CD4-positive, alpha-beta T cell treated with Interferon alpha-2 for 1 hour (primary cell): Measurements from ENCODE around the gene GLI3.

Experiments used
- DNase-seq, 2 donors: peaks; one replicate each; pipeline ENCODE4 v3.0.0-alpha.2; 2020 to 2022

GLI3 gene

DNA sequence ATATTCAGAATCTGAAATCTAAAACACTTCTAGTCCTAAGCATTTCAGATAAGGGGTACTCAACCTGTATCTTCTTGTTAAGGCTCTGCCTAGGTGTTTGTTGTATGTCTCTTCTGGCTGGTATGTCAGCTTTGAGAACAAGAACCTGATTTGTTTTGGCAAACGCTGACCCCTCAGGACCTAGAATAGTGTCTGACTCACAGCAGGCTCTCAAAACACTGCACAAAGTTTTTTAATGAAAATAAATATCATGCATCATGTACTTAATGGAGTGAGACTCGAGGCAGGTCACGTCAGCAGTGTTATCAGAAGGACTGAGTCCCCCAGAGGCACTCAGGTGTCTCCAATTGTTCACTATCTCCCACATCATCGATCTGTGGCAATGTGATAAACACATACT is 99.1 kb downstream of the GLI3 start:
- no peak for DNase-seq

DNA sequence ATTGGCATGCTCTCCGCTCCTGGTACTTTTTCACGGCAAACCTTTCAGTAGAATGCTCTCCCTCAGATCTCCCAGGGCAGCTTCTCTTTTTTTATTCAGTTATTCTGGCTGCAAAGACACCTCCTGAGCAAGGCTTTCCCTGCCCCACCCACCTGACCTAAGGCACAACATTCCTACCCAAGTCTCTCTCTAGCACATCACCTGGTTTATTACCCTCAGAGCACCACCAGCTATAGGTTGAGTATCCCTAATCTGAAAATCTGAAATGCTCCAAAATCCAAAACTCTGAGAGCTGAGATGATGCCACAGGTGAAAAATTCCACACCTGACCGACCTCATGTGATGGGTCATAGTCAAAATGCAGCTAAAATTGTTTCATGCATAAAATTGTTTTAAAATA is 99.6 kb downstream of the GLI3 start:
- DNase-seq, result no peak

DNA sequence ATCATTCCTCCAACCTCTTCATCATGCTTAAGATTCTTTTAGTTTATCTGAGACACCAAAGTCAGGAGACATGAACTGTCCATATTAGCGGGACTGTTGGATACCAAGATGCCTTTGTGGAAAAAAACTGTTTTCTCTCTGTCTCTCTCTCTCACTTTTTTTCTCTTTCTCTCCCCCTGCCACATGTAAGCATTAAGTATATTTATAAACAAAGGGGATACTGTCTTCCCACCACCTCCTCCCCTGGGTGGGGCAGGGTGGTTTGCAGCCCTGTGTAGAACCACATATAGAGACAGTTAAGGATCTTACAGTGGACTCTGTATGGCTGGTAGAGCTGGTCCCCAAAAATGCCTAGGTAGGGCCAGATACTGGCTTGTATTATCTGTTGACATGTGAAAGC is 101.3 kb downstream of the GLI3 start:
- no peak for DNase-seq

DNA sequence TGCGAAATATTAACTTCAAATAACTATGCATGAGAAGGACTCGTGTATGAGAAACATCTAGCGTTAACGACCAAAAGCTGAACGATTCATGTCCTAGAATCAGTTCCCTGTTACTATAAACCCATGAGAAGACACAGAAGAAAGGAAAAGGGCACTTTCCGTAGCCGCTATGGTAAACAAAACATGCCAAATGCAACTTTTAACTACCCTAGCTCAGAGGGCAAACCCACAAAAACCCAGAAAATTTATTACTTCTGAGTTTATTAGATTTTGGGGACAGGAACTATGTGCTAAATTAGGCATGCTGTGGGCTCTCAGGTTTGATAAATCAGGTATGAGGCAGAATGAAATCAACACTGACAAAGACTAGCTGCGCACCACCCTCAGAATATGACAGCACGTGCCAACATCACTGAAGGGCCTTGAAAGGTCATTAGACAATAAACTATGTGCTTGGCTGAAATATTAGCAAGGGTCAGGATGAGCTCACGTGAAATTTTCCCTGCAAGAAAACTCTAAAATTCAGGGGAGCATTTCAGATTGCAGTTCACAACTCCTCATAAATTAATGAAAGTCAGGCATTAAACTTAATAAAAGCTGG is 102.6 kb downstream of the GLI3 start:
- no peak for DNase-seq

DNA sequence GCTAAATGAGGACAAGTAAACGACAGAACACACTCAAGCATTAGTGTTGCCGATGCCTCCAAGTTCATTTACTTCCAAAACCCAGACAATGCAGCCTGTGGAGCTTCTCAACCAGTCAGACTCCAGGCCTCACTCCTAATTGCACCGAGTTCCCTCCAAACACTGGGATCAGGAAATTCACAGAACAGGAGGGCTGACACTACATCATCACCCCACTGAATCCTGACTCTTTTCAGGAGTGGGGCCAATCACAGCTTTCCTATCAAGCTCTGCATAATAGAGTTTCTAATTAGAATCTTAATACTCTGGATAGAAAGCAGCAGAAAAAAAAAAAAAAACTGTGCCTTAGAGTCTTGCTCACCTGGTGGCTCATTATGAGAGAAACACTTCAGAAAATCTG is 103.7 kb downstream of the GLI3 start:
- DNase-seq, result no peak

DNA sequence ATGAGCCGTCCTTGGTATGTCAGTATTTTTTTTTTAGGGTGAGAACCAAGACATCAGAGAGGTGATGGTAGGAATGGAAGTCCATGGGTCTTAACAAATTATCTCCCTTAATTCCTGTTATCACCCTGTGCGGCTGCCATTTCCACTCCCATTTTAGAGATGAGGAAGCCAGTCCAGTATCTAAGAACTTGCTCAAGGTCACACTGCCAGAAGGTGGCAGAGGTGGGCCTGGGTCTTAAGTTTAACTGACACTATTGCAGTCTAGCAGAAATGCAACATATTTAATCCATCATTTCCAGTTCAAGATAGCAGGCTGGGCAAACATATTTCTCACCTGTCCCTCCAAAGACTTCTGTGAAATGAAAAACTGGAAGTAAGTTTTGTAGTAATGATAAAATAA is 108.3 kb downstream of the GLI3 start:
- no peak for DNase-seq

DNA sequence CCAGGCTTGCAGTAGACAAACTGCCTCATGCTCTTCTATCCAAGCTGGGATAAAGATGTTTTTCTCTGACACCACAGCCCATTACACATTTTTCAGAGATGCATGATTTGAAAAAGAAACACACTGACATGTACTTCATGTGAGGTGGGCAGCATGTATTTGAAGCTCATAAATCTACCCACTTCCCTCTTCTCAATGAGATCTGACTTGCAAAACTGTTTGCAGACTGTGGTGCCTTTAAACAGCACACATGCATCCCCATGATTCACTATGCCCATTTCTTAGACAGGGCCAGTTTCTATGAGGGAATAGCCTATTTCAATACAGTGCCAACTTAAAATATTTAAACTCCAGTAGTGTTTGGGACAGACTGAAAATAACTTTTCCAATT is 109.8 kb downstream of the GLI3 start:
- no peak for DNase-seq

DNA sequence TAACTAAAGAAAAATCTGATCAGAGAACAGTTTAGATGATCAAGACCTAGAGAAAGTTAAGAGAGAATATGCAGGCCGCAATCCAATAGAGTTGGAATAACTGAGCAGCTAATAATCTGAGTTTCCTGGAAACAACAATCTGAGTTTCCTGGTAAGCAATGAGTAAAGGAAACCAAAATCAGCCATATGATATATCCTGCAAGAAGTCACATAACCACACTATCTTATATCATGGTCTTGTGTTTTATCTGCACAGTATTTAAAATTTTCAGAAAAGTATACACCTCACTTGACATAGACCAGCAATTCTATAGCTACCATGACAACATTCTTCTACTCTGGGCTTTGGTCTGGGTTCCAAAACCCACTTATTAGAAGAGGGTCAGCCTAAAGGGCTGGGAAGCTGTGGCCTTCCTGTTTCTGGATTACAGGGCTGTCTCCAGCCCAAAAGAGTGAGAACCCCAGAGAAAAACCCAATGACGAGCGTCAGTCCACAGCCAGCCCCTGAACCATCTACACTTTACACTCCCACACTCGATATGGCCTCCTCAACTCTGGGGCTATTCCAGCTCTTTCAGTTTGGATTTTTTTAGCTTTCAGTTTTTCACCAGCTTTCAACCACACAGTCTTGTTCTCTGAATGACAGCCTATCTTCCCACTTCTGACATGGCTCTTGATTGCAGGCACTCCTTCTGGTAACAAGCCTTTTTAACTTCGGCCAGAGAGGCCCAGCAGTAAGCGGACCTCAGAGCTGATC is 110.4 kb downstream of the GLI3 start:
- DNase-seq, result no peak

DNA sequence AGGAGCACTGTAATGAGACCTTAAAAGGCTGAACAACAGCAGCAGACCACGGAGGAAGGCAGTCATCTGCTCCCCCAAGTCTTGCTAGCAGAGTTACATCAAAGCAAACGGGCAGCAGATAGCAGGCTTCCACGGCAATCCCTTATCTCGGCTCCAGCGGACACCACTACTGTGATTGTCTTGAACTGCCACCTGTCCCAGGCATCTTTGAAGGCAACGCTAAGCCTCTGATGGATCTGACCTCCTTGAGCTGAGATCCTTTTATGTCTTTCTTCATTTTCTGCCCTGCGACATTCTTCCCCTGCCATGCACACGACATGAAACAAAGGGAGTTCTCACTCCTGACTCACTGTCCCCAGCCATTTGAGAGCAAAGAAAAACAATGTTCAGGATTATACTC is 111.7 kb downstream of the GLI3 start:
- no peak for DNase-seq

DNA sequence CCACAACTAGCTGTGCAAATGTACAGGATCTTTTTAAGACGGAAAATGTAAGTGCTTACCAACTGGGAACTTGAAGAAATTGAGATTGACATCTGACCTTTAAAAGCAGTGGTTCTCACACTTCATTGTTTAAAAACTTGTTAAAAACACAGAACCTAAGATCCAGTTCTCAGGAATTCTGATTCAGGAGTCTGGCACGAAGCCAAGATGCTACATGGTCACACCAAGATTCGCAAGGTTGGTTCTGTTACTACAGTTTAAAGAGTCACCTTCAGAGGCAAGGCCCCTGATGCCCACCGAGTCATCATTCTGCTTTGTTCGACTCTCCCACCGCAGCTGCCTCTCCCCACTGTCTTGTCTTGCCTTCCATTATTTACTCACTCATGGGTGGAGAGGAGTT is 113.3 kb downstream of the GLI3 start:
- no peak for DNase-seq

DNA sequence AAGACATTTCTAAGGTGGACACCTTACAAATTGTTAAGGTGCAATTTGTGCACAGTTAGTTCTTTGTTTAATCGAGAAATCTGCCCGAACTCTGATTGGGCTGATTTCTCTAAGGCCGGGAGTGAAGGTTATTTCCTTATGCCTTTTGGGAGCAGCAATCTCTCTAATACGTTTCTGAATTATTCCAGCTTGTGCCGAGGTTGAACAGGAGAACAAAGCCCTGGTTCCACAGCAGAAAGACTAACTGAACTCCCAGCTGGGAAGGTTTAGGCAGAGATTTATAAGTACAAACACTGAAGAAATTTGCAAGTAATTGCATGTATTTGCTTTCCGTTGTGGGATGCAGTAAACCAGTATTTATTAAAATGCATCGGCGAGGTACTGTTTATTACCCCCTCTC is 116.8 kb downstream of the GLI3 start:
- DNase-seq, result no peak

DNA sequence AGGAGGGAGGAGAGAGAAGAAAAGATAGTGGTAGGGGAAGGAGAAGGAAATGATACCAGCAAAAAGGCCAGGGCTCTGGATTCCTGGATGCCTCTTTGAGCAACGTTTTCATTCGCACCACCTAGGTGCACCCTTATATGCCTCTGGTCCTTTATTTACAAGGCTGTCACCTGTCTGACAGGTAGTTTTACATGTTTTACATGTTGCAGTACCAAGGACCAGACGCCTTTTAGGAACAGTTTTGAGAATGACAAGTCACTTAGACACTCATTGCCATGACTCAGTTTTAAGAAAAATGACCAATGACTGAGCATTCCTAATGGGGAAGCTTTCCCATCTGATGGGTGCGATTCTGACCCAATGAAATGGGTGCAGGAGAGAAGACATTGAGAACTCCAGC is 119.8 kb downstream of the GLI3 start:
- DNase-seq, result no peak

DNA sequence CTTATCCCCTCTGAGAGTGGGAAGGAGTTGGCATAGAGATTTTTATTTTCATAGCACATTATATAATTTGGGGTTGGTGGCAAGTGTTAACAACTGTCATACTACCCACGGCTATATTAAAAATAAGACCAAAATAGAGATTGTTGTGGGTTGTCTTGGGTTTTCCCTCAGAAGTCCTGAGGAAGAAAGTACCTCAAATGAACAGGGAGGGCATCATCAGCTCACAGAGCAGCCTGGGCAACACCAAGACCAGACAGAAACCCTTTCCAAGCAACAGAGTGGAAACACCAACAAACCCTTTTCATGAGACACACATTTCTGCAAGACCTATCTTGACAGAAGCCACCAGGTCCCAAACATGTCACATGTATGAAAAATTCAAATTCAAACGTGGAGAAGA is 121.2 kb downstream of the GLI3 start:
- no peak for DNase-seq

DNA sequence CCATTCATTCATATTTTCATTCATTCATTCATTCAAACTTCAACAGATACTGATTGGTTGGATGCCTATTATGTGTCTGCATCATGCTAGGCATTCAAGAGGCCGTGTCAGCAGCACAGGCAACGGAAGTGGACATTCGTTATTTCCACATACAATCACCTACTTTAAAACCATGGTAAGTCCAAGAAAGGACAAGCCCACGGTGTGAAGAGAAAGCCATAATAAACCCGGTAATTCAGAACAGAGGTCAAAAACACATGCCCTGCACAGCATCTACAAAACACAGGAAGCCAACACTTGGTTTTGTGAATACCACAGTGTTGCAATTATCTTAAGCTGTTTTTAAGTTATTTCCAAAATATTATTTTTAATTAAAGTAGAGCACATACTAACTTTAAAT is 126.7 kb downstream of the GLI3 start:
- no peak for DNase-seq

DNA sequence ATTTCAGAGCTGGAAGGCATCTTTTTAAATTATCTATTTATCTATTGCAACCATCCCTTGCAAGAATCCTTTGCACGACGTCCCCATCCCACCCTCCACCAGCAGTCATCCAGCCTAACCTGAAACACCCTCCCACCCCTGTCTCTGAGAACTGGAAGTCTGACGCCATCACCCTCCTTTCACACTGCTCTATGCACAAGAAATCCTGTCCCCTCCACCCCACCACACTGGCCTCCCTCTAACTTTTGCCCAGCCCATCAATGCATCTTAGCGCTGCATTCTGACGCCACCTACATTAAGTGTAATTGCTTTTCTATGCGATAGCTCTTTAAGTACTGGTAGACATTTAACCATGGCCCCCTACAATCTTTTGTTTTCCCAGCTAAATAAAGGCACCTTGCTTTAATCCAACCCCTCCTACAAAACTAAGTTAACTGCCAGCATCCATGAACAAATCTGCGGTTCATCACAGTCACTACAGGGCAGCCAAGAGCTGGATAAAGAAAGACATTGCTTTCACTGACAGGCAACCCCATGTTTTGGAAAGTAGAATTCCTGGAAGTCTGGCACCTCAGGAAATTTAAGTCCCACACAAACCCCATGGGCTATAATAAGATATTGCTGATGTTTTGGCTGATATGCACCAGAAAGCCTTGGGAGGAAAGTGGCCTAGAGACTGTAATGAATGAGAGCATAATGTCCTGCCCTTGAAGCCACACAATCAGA is 128.0 kb downstream of the GLI3 start:
- no peak for DNase-seq

DNA sequence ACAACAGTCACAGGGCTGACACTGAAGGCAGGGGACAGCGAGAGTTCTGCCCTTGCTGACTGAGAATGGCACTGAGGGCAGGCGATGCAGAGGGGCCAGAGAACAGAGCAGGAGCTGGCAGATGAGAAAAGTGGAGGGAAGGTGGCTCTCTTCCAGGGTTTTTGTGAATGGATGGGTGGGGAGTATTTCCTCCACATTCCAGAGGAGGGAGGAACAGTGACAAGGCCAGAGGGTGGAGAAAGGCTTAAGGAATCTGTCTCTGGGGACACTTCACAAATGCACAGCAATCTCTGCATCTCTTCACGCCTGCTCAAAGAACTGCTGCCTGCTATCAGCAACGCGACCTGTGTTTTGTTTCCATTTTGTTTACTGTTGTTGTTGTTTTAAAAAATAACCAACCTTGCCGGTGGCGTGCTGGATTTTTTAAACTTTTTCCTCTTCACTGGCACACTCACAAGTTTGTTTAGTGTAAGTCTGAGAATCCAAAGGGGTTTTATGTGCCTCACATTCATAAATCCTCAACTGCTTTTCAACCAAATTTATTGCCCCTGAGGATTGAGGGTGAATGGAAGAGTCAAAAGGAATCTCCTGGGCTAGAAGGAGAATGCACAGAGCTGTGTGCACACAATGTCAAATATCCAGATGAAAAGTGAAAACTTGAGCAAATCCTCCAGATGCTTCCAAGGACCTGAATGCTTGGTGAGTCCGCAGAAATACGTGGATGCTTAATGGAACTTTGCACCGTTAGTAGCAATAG is 129.3 kb downstream of the GLI3 start:
- no peak for DNase-seq

DNA sequence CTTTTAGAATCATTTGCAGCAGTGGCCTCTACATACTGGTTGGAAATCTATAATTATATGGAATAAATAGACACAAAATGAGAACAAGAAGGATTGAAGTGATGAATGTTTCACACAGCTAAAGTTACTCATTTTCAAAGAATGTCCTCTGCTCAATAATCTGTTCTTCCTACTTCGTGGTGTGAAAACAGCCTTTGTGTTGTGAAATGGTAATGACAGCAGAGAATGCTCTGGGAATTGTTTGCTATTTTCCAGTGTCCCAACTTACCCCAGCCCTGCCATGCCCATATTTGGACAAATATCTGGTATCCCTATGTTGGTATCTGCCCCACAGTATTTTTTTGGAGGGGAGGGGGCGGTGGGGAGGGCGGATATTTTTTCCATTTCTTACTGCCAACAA is 130.4 kb downstream of the GLI3 start:
- no peak for DNase-seq

DNA sequence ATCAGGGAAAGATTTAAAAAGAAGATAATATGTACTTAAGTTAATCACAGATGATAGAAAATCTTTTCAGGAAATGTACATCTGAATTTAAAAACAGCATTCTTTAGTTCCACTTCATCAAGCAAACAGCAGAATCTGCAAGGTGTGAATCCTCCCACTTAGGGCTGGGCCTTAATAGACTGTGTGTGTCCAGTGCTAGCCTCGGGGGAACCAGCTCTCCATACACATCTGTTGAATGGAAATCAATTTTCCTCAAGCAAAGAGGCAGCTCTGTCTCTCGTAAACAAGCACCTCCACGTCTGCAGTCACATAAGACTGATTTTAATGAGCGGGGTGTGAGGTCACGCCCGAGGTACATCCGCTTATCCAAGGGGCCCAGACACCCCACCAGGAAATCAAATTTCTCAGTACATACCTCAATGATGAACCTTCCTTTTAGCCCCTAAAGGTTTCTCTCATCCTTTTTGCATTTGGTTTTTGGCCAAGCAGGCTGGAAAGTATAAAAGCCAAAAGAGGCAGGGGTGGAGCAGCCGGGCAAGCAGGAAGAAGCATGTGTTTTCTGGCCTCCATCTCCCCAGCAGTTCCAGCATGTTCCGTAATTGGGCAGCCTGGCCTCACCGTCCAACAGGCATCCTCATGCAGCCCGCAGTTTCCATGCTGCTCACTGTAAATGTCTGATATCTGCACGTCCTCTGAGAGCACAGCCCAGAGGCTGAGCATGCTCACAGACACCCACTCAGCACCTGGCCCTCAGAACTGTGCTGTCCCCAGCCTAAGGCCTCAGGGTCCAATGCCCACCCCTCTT is 131.3 kb downstream of the GLI3 start:
- no peak for DNase-seq

DNA sequence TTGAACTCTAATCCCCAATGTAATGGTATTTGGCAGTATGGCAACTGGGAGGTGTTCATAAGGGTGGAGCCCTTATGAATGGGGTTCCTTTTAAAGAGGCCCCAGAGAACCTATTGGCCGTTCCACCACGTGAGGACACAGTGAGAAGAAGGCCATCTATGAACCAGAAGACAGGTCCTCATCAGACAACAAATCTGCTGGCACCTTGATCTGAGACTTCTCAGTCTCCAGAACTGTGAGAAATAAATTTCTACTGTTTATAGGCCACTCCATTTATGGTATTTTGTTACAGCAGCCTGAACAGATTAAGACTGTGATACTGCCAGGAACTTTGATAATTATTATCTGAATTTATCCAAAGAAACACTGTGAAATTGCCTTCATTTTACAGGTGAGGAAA is 132.3 kb downstream of the GLI3 start:
- no peak for DNase-seq

DNA sequence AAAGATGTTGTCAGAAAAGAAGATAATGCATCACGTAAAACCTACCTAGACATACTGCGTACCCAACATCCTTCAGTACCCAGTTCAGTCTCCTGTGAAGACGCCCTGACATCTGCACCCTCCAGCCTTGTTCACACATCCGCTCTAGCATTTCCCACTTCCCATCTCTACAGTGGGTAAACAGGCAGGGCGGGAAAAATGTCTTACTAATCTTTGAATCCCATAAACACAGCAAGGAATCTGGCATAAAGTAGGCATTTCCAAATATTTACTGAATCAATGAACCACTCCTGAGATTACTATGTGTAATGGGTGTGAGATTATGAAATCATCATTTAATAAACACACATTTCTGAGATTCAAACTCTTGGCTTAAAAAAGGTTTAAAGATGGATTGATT is 132.8 kb downstream of the GLI3 start:
- DNase-seq, result no peak

DNA sequence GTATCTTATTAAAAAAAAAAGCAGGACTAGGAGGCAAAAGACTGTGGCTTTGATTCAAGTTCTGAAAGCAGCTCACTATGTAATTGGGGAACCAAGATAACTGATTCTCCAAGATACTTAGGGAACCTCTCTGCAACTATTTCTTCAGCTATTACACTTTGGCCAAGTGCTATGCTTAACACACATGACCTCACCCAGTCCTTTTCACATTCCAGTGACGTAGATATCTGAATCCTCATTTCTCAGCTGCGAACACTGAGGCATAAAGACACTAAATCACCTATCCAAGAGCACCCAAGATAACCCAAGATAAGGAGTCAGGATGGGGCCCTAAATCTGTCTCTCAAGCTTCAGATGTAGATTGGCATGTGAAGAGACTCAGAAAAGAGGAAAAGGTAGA is 133.6 kb downstream of the GLI3 start:
- DNase-seq, result no peak

DNA sequence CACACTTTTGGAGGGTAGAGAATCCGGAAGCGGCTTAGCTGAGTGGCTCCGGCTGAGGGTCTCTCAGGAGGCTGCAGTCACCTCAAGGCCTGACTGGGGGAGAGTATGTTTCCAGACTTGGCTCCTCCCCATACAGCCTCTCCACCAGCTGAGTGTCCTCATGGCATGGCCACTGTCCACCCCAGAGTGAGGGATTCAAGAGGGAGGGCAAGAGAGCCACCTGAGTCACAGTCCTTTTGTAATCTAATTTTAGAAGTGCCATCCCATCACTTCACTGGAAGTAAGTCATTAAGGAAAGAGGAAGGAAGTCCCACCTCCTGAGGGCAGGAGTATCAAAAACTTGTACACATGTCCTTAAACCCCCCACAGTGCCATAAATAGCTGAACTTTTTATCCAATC is 134.0 kb downstream of the GLI3 start:
- DNase-seq, result no peak

DNA sequence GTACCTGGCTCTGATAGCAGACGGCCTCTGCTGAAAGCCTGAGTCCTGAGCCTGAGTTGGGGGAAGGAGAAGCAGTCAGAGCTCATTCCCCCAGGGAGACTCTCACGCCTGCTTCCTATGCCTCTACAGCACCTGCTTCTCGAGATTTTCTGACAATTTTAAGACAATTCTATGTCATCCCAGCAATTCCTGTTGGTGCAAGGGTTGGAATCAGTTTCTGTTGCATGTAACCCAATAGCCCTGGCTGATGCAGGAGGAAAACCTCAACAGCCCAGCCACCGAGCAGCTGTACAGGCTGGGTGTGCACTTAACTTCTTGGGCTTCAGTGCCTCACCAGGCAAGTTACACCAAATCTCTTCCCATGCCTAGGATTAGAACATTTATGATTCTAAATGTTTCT is 134.7 kb downstream of the GLI3 start:
- DNase-seq, result no peak
